SW 1271 (cell line): ENCODE results near the gene ASB1.

Experiments used
- DNase-seq, 2 experiments: peaks; one replicate each; lab custom pipeline; 2025; lab: John Stamatoyannopoulos, UW

Gene ASB1

GRCh38 chr2:238444242-238444641, 17.5 kb downstream of the ASB1 start:
- no peak for DNase-seq

GRCh38 chr2:238445409-238446190, 18.9 kb downstream of the ASB1 start:
- DNase-seq, result no peak

- DNase-seq, result no peak
Observed at GRCh38 chr2:238446371-238446770, 19.6 kb downstream of the ASB1 start.

GRCh38 chr2:238448031-238448955, 21.6 kb downstream of the ASB1 start:
- DNase-seq, result no peak

GRCh38 chr2:238449241-238449640, 22.5 kb downstream of the ASB1 start:
- DNase-seq, result no peak

GRCh38 chr2:238449909-238450417, 23.2 kb downstream of the ASB1 start:
- DNase-seq, result no peak

- no peak for DNase-seq
Observed at GRCh38 chr2:238450440-238450861, 23.7 kb downstream of the ASB1 start.

GRCh38 chr2:238453842-238454241, 27.1 kb downstream of the ASB1 start:
- no peak for DNase-seq

- DNase-seq, result no peak
Observed at GRCh38 chr2:238456449-238456848, 29.7 kb downstream of the ASB1 start.

GRCh38 chr2:238456970-238457926, 30.5 kb downstream of the ASB1 start:
- no peak for DNase-seq

GRCh38 chr2:238457927-238458324, 31.2 kb downstream of the ASB1 start:
- DNase-seq, result no peak

- no peak for DNase-seq
Observed at GRCh38 chr2:238458651-238459050, 31.9 kb downstream of the ASB1 start.

- DNase-seq, result no peak
Observed at GRCh38 chr2:238459081-238459629, 32.4 kb downstream of the ASB1 start.

GRCh38 chr2:238461051-238461450, 34.3 kb downstream of the ASB1 start:
- no peak for DNase-seq

GRCh38 chr2:238461491-238461890, 34.8 kb downstream of the ASB1 start:
- no peak for DNase-seq

GRCh38 chr2:238461916-238462315, 35.2 kb downstream of the ASB1 start:
- no peak for DNase-seq

- DNase-seq, result peak; percentile 40 to 68
Observed at GRCh38 chr2:238462782-238463396, 36.2 kb downstream of the ASB1 start.

- DNase-seq, result no peak
Observed at GRCh38 chr2:238464389-238464788, 37.7 kb downstream of the ASB1 start.

GRCh38 chr2:238465487-238466242, 38.9 kb downstream of the ASB1 start:
- no peak for DNase-seq

- DNase-seq, result no peak
Observed at GRCh38 chr2:238466243-238466756, 39.6 kb downstream of the ASB1 start.
